A673 (cell line): ENCODE measurements around the gene PCDHA12. TPM values are rescaled to one million over a fixed set of nuclear protein-coding genes. Genes with fewer than 3 reads are reported as not detected.

ENCODE experiments used
- BruUV-seq: library from RNA; stranded (reverse); fragments of 400-500 nt; replicated peaks from 2 replicates; lab custom pipeline; 2021; lab: Mats Ljungman, UMichigan
- CTCF ChIA-PET: fragments of 300-600 bp; sonication (Branson Sonifier 250); formaldehyde crosslinking; loops from one replicate; lab custom pipeline; 2022; ENCODE audit warnings: antibody characterized with exemption; lab: Charles Lee
- POLR2A ChIA-PET: fragments of 300-600 bp; sonication (Branson Sonifier 250); formaldehyde crosslinking; loops from one replicate; lab custom pipeline; 2022; ENCODE audit warnings: antibody characterized with exemption; ENCODE audit not compliant: low non-redundant PET; lab: Charles Lee
- DNase-seq: peaks from one replicate; pipeline ENCODE4 v3.0.0-alpha.2; 2015; ENCODE audit warnings: low spot score
- H3K27ac ChIP-seq: fragments of 200-600 bp; sonication (generic); 2 replicates; pipeline ENCODE4 v1.5.1; 2016; ENCODE audit warnings: mixed run types, low read depth, mild to moderate bottlenecking, mixed read lengths, antibody characterized with exemption, low read length; ENCODE audit not compliant: poor library complexity, severe bottlenecking
- H3K27me3 ChIP-seq: fragments of 200-600 bp; sonication (generic); replicated peaks from 2 replicates; pipeline ENCODE4 v1.6.1; 2017; ENCODE audit warnings: mixed run types, low read depth, mild to moderate bottlenecking, mixed read lengths, antibody characterized with exemption, low read length; ENCODE audit not compliant: insufficient read depth, poor library complexity
- H3K36me3 ChIP-seq: fragments of 200-600 bp; sonication (generic); 2 replicates; pipeline ENCODE4 v1.6.1; 2016; ENCODE audit warnings: mixed run types, mild to moderate bottlenecking, mixed read lengths, antibody characterized with exemption, low read length; ENCODE audit not compliant: insufficient read depth, poor library complexity, severe bottlenecking
- H3K4me1 ChIP-seq: fragments of 200-600 bp; sonication (generic); 2 replicates; pipeline ENCODE4 v1.6.1; 2017; ENCODE audit warnings: mixed run types, mild to moderate bottlenecking, mixed read lengths, antibody characterized with exemption, low read length; ENCODE audit not compliant: insufficient read depth, poor library complexity, severe bottlenecking
- H3K4me3 ChIP-seq: fragments of 200-600 bp; sonication (generic); 2 replicates; pipeline ENCODE4 v1.5.1; 2016; ENCODE audit warnings: low read depth, mixed run types, mild to moderate bottlenecking, mixed read lengths, low read length; ENCODE audit not compliant: poor library complexity, severe bottlenecking
- H3K9me3 ChIP-seq: fragments of 200-600 bp; sonication (generic); 2 replicates; pipeline ENCODE4 v1.6.1; 2016; ENCODE audit warnings: mixed run types, low read depth, mild to moderate bottlenecking, mixed read lengths, antibody characterized with exemption, low read length; ENCODE audit not compliant: poor library complexity, severe bottlenecking
- CTCF ChIP-seq: fragments of 300-800, 200-600 bp; sonication (generic); conservative IDR thresholded peaks from 2 replicates; pipeline ENCODE4 v1.5.1; 2017; ENCODE audit warnings: low read depth, mild to moderate bottlenecking, antibody characterized with exemption, low read length, moderate library complexity, mixed read lengths
- EZH2 ChIP-seq: fragments of 200-600 bp; sonication (generic); IDR thresholded peaks from 2 replicates; pipeline ENCODE4 v1.6.1; 2017; ENCODE audit warnings: borderline replicate concordance, low read depth, mild to moderate bottlenecking, mixed read lengths, antibody characterized with exemption, low read length; ENCODE audit not compliant: poor library complexity, severe bottlenecking
- intact Hi-C: fragments of 100-400 bp; cut with micrococcal nuclease; formaldehyde crosslinking; loops from one replicate; pipeline ENCODE4 v1.10.0; 2022; ENCODE audit not compliant: unreplicated experiment
- total RNA-seq: library from RNA; stranded (reverse); gene quantifications from 2 replicates; pipeline ENCODE4 v1.2.3, GENCODE V29; 2021

Gene PCDHA12
- total RNA-seq, 1 experiment from 2014 or later: 10.7 TPM

- ChIA-PET POLR2A (no interaction called here), CTCF (interaction anchor here (2.7 kb wide), 1 partner anchor 157 kb away, joined by 25 read pairs; no protein-coding TSS in a partner anchor)
- BruUV-seq: no TSS peak
- DNase-seq: no peak
- Histone ChIP-seq H3K27ac (no peak overlapping the region), H3K36me3 (no peaks in the 10 kb centered on the region), H3K4me1 (no peaks in the 10 kb centered on the region), H3K9me3 (no peaks in the 10 kb centered on the region), H3K4me3 (no peak overlapping the region), H3K27me3 (no peaks in the 10 kb centered on the region)
- intact Hi-C loops: loop anchor here (5.0 kb wide), 1 partner anchor 39 kb away; no protein-coding TSS in a partner anchor
- TF ChIP-seq EZH2 (no peak), CTCF (no peak)
These were observed 8.3 kb downstream of the PCDHA12 start for GRCh38 chr5:140883373-140883772.

- no peaks in the 10 kb centered on the region for H3K36me3 ChIP-seq
- H3K4me3 ChIP-seq: no peak overlapping the region
- no TSS peak for BruUV-seq
- DNase-seq: no peak
- no peaks in the 10 kb centered on the region for H3K4me1 ChIP-seq
- H3K9me3 ChIP-seq: no peaks in the 10 kb centered on the region
- H3K27me3 ChIP-seq: no peaks in the 10 kb centered on the region
- POLR2A ChIA-PET: no interaction called here
- CTCF ChIA-PET: interaction anchor here (2.7 kb wide), 1 partner anchor 156 kb away, joined by 25 read pairs; no protein-coding TSS in a partner anchor
- intact Hi-C loops: loop anchor here (5.0 kb wide), 1 partner anchor 38 kb away; no protein-coding TSS in a partner anchor
- TF ChIP-seq CTCF (no peak), EZH2 (no peak)
- no peak overlapping the region for H3K27ac ChIP-seq
These were observed 9.0 kb downstream of the PCDHA12 start for GRCh38 chr5:140883927-140884697.

DNA sequence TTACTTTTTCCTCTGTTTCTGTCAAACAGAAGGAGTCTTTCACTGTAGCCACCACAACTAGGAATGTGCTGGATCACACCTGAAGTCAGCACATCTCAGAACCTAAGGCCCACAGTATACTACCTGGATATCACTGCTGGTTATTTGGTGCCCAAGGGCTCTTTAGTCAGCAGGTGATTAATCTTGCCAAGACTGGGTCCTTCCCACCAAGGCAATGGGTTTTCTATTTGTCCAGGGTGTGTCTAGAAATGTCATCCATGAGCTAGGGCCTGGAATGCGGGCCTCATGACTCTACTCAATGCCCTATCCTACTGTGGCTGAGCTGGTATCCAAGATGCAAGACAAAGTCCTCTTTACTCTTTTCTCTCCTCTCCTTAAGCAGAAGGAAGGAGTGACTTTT lies 41.2 kb downstream of the PCDHA12 start:
- no peaks in the 10 kb centered on the region for H3K27me3 ChIP-seq
- DNase-seq: no peak
- TF ChIP-seq CTCF (no peak), EZH2 (no peak)
- H3K4me1 ChIP-seq: no peaks in the 10 kb centered on the region
- no peaks in the 10 kb centered on the region for H3K36me3 ChIP-seq
- intact Hi-C loops: no loop called here
- CTCF ChIA-PET: no interaction called here
- no peak overlapping the region for H3K4me3 ChIP-seq
- peaks cover 5% of the 10 kb centered on the region for H3K9me3 ChIP-seq
- BruUV-seq: no TSS peak
- POLR2A ChIA-PET: no interaction called here
- H3K27ac ChIP-seq: no peak overlapping the region
